Stimulated activated CD4-positive, alpha-beta T cell treated with anti-CD3 and anti-CD28 coated beads, Interleukin-1b, Interleukin-23, amount 100 ng/mL, for 48 hours (primary cell): ENCODE data around the gene ATG10.
"Not testable (repeated sequence)": the region's sequence is repeated elsewhere in the genome, so short reads cannot be mapped to it uniquely, and the experiment has no call there.

Source experiments
- DNase-seq: peaks from one replicate; pipeline ENCODE4 v3.0.0-alpha.2; 2020

ATG10 gene

GRCh38 chr5:82244854-82245635, 273.2 kb downstream of the ATG10 start:
- DNase-seq: no peak

DNA sequence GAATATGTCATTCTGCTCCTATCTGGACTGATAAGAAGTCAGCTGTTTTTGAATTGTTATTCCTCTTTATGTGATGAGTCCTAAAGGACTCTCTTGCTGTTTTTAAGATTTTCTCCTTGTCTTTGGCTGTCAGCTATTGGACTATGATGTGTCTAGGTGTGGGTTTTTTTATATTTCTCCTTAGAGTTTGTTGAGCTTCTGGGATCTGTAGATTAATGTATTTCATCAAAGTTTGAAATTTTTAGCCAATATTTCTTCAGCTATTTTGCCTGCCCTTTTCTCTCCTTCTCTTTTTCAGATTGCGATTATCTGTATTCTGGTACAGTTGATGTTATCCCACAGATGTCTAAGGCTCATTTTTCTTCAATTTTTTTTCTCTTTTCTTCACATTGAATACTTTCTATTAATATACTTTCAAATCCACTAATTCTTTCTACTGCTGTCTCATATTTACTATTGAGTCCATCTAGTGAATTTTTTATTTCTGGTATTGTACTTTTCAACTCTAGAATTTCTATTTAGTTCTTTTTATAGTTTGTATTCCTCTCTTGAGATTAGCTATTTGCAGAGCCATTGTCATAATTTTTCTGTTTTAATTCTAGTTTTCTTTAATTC, 275.2 kb downstream of the ATG10 start:
- no peak for DNase-seq

- no peak for DNase-seq
Observed at GRCh38 chr5:82252744-82253143, 280.9 kb downstream of the ATG10 start.

- DNase-seq: no peak
Observed at GRCh38 chr5:82255844-82256243, 284.0 kb downstream of the ATG10 start.

DNA sequence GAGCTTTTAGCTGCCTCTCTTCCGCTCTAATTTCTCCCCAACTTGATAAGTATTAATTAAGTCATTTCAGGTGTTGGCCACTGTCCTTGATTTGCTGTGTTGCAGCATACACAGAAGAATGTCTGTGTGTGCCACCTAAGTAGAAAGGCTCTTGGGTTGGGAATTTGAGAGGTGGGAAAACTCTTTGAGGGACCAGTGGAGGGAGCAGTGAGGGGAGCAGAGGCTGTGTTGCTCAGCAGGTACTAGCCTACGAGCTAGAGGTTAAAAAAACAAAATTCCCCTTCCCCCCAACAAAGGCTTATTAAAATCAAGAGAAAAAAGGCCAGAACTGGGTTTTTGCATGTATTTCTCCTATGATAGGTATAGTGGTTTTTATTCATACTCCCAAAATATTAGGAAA, 285.4 kb downstream of the ATG10 start:
- DNase-seq: no peak

DNA sequence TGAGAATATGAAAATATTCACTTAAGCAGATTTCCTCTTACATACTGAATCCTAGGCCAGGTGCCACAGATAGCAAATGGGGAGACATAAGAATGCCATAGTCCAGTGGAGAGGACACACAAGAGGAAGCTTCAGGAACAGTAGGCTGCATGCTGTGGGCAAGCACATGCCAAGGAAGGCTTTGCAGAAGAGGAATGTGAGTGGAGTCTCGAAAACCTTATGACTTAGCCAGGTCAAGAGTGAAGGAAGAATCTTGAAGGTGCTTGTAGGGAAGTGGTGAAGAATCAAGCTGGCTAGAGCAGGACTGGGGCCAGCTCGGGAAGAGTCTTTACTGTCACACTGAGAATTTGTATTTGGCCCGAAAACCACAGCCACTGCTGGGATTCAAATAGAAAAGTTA, 285.9 kb downstream of the ATG10 start:
- no peak for DNase-seq

GRCh38 chr5:82259172-82259800, 287.5 kb downstream of the ATG10 start:
- DNase-seq: no peak

- no peak for DNase-seq
Observed at GRCh38 chr5:82265047-82265446, 293.2 kb downstream of the ATG10 start.

DNA sequence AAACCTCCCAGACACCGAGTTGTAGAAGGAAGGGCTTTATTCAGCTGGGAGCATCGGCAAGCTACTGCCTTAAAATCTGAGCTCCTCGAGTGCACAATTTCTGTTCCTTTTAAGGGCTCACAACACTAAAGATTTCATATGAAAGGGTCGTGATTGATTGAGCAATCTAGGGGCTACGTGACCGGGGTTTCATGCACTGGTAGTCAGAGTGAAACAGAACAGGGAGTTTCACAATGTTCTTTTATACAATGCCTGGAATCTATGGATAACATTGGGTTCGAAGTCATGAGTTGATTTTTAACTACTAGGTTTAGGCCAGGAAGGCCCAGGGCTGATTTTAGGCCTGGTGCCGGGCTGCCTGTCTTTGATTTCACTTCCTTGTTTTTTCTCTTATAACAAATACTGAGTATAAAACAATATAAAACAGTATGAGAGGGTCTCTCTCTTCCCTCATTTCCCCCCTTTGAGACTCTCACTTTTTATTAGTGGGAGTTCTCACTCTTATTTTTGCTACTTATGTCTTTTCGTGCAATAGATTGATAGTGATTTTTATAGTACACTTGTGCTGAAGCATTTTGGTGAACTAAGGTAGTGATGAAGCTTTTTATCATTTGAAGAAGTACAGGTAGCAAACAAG, 295.6 kb downstream of the ATG10 start:
- not testable (repeated sequence) for DNase-seq

DNA sequence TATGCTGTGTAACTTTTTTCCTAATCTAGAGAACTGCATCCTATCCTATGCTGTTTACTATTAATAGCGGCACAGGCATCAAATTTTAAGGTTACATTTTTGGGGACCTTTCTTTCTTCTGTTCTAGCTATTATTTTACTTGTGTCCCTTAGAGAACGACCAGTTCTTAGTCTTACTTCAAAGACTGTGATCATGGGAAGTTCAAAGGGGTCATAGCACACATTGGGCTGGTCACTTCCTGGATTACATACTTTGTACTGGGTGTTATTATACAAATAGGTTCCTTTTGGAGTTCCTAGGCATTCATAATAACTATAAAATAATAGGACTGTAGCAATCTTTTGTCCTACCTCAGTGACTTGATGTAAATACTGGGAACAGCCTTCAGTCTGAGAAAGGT, 297.5 kb downstream of the ATG10 start:
- DNase-seq: not testable (repeated sequence)

GRCh38 chr5:82272571-82273356, 300.9 kb downstream of the ATG10 start:
- DNase-seq: not testable (repeated sequence)

DNA sequence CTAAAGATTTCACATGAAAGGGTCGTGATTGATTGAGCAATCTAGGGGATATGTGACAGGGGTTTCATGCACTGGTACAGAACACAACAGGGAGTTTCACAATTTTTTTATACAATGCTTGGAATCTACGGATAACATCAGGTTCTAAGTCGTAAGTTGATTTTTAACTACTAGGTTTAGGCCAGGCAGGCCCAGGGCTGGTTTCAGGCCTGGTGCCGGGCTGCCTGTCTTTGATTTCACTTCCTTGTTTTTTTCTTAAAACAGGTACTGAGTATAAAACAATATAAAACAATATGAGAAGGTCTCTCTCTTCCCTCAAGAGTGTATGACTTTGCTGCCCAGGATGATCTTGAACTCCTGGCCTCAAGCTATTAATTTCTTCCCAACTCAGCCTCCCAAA, 301.6 kb downstream of the ATG10 start:
- DNase-seq: not testable (repeated sequence)

GRCh38 chr5:82274343-82275211, 302.8 kb downstream of the ATG10 start:
- no peak for DNase-seq

GRCh38 chr5:82275216-82275664, 303.4 kb downstream of the ATG10 start:
- DNase-seq: no peak

GRCh38 chr5:82276800-82277612, 305.2 kb downstream of the ATG10 start:
- no peak for DNase-seq

- DNase-seq: no peak
Observed at GRCh38 chr5:82277613-82277986, 305.8 kb downstream of the ATG10 start.

- peak; percentile 91 for DNase-seq
Observed at GRCh38 chr5:82277987-82278710, 306.3 kb downstream of the ATG10 start, which contains the start of gene RPS23. Gene RPS23 (minus strand): TSS chr5:82278354. CDS start chr5:82278323, 31 bp downstream.

GRCh38 chr5:82278711-82279370, 307.0 kb downstream of the ATG10 start:
- no peak for DNase-seq

DNA sequence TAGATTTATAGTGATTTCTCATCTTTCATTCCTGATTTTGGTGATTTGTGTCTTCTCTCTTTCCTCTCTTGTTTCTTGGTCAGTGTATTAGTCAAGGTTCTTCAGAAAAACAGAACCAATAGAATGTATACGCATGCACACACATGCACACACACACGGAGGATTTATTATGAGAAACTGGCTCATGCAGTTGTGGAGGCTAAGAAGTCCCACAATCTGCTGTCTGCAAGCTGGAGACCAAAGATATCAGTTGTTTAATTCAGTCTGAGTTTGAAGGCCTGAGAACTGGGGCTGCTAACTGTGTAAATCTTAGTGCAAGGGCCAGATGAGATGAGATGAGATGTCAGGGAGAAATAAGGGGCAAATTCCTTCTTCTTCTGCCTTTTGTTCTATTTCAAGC, 312.1 kb downstream of the ATG10 start:
- DNase-seq: no peak
